ENCODE measurements around the gene GMDS.

- TF ChIP-seq CTCF (conservative IDR thresholded peaks at IDR 0.05 in 1 of 2, IDR thresholded peaks at IDR 0.05 in 1 of 2; ENCODE audit: low read depth in 1 of 2, low read length in 2 of 2): no peak
- TF ChIP-seq EZH2 (IDR thresholded peaks at IDR 0.05; ENCODE audit: low read length, missing control alignments): no peak
These were observed 14.6 kb downstream of the GMDS start for GRCh38 chr6:2230659-2231277.

Data from fibroblast of lung (primary cell).